HL-60 (cell line): ENCODE results near the gene NPB.

Experiments
- DNase-seq, 2 experiments: peaks; one replicate each; pipeline ENCODE4 v3.0.0-alpha.2; 2010 to 2020; ENCODE audit warnings: low read depth in 1 of 2, low spot score in 1 of 2
- H3K27ac ChIP-seq: fragments of 250-450 bp; sonication (Bioruptor Pico); replicated peaks from 2 replicates; pipeline ENCODE4 v1.5.1; 2020; ENCODE audit warnings: mild to moderate bottlenecking, moderate library complexity
- H3K27me3 ChIP-seq: fragments of 250-450 bp; sonication (Bioruptor Pico); 2 replicates; pipeline ENCODE4 v1.5.1; 2021; ENCODE audit warnings: mild to moderate bottlenecking, moderate library complexity; ENCODE audit not compliant: insufficient read depth, poor library complexity, severe bottlenecking
- H3K4me3 ChIP-seq: replicated peaks from 2 replicates; pipeline ENCODE4 v1.5.1; 2011; ENCODE audit warnings: mild to moderate bottlenecking, control low read depth, low read length; ENCODE audit not compliant: insufficient read depth
- GABPA ChIP-seq: IDR thresholded peaks from 2 replicates; pipeline ENCODE4 v1.6.1; 2012; ENCODE audit warnings: low read depth
- POLR2AphosphoS5 ChIP-seq: IDR thresholded peaks from 2 replicates; pipeline ENCODE4 v1.6.1; 2012; ENCODE audit warnings: low read depth
- SPI1 ChIP-seq: IDR thresholded peaks from 2 replicates; pipeline ENCODE4 v1.6.1; 2012; ENCODE audit warnings: low read depth, mild to moderate bottlenecking, borderline replicate concordance
- TF ChIP-seq, protein P1 (sequence below): IDR thresholded peaks from one replicate; pipeline ENCODE4 v1.5.1; 2011; ENCODE audit warnings: low read length, control low read depth, inconsistent platforms; ENCODE audit not compliant: insufficient read depth
- TF ChIP-seq, protein P2 (sequence below): IDR thresholded peaks from 2 replicates; pipeline ENCODE4 v1.6.1; 2012; ENCODE audit warnings: low read depth; ENCODE audit not compliant: insufficient replicate concordance

NPB gene

DNA sequence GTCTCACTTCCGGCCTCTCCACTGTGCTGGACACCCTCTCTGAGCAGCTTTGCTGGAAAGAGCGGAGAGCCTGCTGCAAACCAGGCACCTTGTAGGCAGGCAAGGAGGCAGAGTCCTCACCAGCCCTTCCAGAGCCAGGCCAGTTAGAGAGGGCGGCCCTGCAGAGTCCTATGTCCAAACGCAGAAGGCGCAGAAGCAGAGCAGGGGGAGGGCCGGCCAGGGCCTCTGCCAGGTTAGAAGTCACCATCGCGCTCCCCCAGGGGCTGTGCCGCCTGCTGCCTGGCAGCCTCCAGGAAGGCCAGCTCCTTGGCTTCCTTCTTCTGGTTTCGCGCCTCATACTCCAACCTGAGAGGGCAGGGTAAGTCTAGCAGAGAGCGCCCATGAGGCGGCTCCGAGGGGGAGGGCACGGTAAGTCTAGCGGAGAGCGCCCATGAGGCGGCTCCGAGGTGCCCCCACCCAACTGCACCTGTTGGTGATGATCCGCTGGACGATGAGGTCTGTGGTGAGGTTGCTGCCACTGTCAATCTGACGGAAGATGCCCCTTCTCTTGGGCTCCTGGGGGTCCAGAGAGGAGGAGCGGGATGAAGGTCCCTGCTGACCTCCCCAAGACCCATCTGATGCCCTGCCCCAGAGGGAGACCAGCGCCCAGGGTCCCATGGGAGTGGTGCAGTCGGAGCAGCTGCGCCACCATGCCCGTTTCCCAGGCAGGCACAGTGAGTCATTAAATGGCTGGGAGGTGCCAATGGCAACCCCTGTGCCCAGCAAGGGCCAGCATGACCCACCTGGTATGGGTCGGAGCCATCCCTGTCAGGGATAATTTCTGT lies 2.8 kb downstream of the NPB start:
- Histone ChIP-seq H3K27ac (no peak overlapping the region), H3K4me3 (no peak overlapping the region), H3K27me3 (peaks cover 5% of the 10 kb centered on the region)
- DNase-seq: no peak
- TF ChIP-seq POLR2AphosphoS5 (no peak), SPI1 (no peak), GABPA (no peak)
- TF ChIP-seq, protein P1, sequence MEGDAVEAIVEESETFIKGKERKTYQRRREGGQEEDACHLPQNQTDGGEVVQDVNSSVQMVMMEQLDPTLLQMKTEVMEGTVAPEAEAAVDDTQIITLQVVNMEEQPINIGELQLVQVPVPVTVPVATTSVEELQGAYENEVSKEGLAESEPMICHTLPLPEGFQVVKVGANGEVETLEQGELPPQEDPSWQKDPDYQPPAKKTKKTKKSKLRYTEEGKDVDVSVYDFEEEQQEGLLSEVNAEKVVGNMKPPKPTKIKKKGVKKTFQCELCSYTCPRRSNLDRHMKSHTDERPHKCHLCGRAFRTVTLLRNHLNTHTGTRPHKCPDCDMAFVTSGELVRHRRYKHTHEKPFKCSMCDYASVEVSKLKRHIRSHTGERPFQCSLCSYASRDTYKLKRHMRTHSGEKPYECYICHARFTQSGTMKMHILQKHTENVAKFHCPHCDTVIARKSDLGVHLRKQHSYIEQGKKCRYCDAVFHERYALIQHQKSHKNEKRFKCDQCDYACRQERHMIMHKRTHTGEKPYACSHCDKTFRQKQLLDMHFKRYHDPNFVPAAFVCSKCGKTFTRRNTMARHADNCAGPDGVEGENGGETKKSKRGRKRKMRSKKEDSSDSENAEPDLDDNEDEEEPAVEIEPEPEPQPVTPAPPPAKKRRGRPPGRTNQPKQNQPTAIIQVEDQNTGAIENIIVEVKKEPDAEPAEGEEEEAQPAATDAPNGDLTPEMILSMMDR: no peak
- TF ChIP-seq, protein P2, sequence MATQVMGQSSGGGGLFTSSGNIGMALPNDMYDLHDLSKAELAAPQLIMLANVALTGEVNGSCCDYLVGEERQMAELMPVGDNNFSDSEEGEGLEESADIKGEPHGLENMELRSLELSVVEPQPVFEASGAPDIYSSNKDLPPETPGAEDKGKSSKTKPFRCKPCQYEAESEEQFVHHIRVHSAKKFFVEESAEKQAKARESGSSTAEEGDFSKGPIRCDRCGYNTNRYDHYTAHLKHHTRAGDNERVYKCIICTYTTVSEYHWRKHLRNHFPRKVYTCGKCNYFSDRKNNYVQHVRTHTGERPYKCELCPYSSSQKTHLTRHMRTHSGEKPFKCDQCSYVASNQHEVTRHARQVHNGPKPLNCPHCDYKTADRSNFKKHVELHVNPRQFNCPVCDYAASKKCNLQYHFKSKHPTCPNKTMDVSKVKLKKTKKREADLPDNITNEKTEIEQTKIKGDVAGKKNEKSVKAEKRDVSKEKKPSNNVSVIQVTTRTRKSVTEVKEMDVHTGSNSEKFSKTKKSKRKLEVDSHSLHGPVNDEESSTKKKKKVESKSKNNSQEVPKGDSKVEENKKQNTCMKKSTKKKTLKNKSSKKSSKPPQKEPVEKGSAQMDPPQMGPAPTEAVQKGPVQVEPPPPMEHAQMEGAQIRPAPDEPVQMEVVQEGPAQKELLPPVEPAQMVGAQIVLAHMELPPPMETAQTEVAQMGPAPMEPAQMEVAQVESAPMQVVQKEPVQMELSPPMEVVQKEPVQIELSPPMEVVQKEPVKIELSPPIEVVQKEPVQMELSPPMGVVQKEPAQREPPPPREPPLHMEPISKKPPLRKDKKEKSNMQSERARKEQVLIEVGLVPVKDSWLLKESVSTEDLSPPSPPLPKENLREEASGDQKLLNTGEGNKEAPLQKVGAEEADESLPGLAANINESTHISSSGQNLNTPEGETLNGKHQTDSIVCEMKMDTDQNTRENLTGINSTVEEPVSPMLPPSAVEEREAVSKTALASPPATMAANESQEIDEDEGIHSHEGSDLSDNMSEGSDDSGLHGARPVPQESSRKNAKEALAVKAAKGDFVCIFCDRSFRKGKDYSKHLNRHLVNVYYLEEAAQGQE: no peak

DNA sequence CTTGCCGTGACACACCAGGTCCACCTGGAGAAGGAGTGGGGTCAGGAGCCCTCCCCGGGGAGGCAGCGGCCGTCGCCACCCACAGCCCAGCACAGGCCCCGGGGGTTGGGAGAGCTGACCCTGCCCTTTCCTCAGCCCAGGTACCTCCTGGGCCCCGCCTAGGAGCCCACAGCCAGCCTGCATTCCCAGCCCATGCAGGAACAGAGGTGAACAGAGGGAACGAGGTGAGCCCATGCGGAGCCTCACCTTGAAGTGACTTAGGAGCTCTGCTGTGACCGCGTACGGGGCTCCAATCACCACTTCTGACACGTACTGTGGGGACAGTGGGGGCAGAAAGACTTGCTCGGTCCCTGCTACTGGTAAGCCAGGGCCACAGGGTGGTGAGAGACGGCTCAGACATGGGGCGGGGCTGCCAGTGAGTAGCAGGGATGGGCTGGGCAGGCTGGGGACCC lies 3.4 kb downstream of the NPB start:
- no peak for DNase-seq
- no peak overlapping the region for H3K4me3 ChIP-seq
- TF ChIP-seq POLR2AphosphoS5 (no peak), GABPA (no peak), SPI1 (no peak)
- TF ChIP-seq, protein P1: no peak
- TF ChIP-seq, protein P2: no peak
- H3K27ac ChIP-seq: no peak overlapping the region
- peaks cover 5% of the 10 kb centered on the region for H3K27me3 ChIP-seq

DNA sequence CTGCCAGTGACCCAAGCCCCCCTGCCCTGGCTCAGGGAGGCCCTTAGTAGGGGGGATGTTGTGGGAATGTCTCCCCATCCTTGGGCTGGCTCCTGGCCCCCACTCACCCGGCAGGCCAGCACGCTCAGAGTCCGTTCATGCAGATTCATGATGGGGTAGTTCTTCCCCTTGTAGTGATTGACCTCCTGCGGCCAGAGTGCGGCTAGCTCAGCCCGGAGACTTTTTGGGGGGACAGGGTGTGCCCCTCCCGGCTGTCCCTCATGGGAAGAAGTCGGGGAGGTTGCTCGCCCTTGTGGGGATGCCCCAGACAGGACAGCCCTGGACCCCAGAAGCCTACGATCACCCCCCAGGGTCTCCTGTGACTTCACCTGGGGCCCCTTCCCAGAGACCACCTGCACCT lies 4.0 kb downstream of the NPB start:
- Histone ChIP-seq H3K27me3 (peaks cover 5% of the 10 kb centered on the region), H3K4me3 (no peak overlapping the region), H3K27ac (no peak overlapping the region)
- DNase-seq: no peak
- no peak for TF ChIP-seq GABPA
- no peak for TF ChIP-seq SPI1
- TF ChIP-seq, protein P1: no peak
- TF ChIP-seq, protein P2: no peak
- no peak for TF ChIP-seq POLR2AphosphoS5
